PC-9 (cell line): ENCODE results near the gene PIRT. TPM values are rescaled to one million over a fixed set of nuclear protein-coding genes. Genes with fewer than 3 reads are reported as not detected.

Experiments
- BruUV-seq: library from RNA; stranded (reverse); fragments of 400-500 nt; replicated peaks from 2 replicates; lab custom pipeline; 2021; lab: Mats Ljungman, UMichigan
- CTCF ChIA-PET: fragments of 300-600 bp; sonication (Branson Sonifier 250); formaldehyde crosslinking; loops from one replicate; lab custom pipeline; 2022; ENCODE audit warnings: antibody characterized with exemption; lab: Charles Lee
- POLR2A ChIA-PET: fragments of 300-600 bp; sonication (Branson Sonifier 250); formaldehyde crosslinking; loops from one replicate; lab custom pipeline; 2022; ENCODE audit warnings: antibody characterized with exemption; ENCODE audit not compliant: unreplicated experiment; lab: Charles Lee
- DNase-seq, 2 experiments: peaks; one replicate each; pipeline versions ENCODE4 v3.0.0 to v3.0.0-alpha.2; 2015 to 2022; ENCODE audit warnings: mixed read lengths in 1 of 2
- H2AFZ ChIP-seq: fragments of 200-600 bp; sonication (generic); 2 replicates; pipeline ENCODE4 v1.8.1; 2017; ENCODE audit warnings: antibody characterized with exemption
- H3F3A ChIP-seq: fragments of 200-600 bp; sonication (generic); 2 replicates; pipeline ENCODE4 v1.8.1; 2017; ENCODE audit warnings: antibody characterized with exemption, mild to moderate bottlenecking, low read depth; ENCODE audit not compliant: insufficient read depth
- H3K27ac ChIP-seq: fragments of 200-600 bp; sonication (generic); 2 replicates; pipeline ENCODE4 v1.6.1; 2016; ENCODE audit warnings: mixed run types
- H3K27me3 ChIP-seq: fragments of 200-600 bp; sonication (generic); 2 replicates; pipeline ENCODE4 v1.6.1; 2016; ENCODE audit warnings: low read depth, mixed run types; ENCODE audit not compliant: insufficient read depth
- H3K36me3 ChIP-seq: fragments of 200-600 bp; sonication (generic); 2 replicates; pipeline ENCODE4 v1.6.1; 2016; ENCODE audit warnings: low read depth, mixed run types
- H3K4me1 ChIP-seq: fragments of 200-600 bp; sonication (generic); replicated peaks from 2 replicates; pipeline ENCODE4 v1.6.1; 2016; ENCODE audit warnings: mixed run types; ENCODE audit not compliant: insufficient read depth
- H3K4me2 ChIP-seq: fragments of 200-600 bp; sonication (generic); 2 replicates; pipeline ENCODE4 v1.6.1; 2017; ENCODE audit warnings: mixed run types
- H3K4me3 ChIP-seq: fragments of 200-600 bp; sonication (generic); 2 replicates; pipeline ENCODE4 v1.6.1; 2016; ENCODE audit warnings: mixed run types
- H3K79me2 ChIP-seq: fragments of 200-600 bp; sonication (generic); 2 replicates; pipeline ENCODE4 v1.6.1; 2017; ENCODE audit warnings: low read depth, mixed run types
- H3K9me2 ChIP-seq: fragments of 200-600 bp; sonication (generic); 2 replicates; pipeline ENCODE4 v1.8.1; 2017; ENCODE audit warnings: mild to moderate bottlenecking; ENCODE audit not compliant: insufficient read depth
- H3K9me3 ChIP-seq: fragments of 200-600 bp; sonication (generic); 2 replicates; pipeline ENCODE4 v1.8.1; 2016; ENCODE audit warnings: low read depth; ENCODE audit not compliant: insufficient read depth
- H4K20me1 ChIP-seq: fragments of 200-600 bp; sonication (generic); 2 replicates; pipeline ENCODE4 v1.8.1; 2017; ENCODE audit not compliant: insufficient read depth
- CTCF ChIP-seq: fragments of 200-600 bp; sonication (generic); conservative IDR thresholded peaks from 2 replicates; pipeline ENCODE4 v1.6.1; 2017; ENCODE audit warnings: mixed run types, antibody characterized with exemption, mild to moderate bottlenecking, moderate library complexity
- EZH2 ChIP-seq: fragments of 200-600 bp; sonication (generic); IDR thresholded peaks from 2 replicates; pipeline ENCODE4 v1.8.0; 2017; ENCODE audit warnings: antibody characterized with exemption, low read depth
- intact Hi-C: fragments of 100-400 bp; cut with micrococcal nuclease; formaldehyde crosslinking; loops from one replicate; pipeline ENCODE4 v1.10.0; 2022; ENCODE audit not compliant: unreplicated experiment
- total RNA-seq: library from RNA; stranded (reverse); gene quantifications from 2 replicates; pipeline ENCODE4 v1.2.3, GENCODE V29; 2021

The PIRT gene
- total RNA-seq, 1 experiment from 2014 or later = not detected

DNA sequence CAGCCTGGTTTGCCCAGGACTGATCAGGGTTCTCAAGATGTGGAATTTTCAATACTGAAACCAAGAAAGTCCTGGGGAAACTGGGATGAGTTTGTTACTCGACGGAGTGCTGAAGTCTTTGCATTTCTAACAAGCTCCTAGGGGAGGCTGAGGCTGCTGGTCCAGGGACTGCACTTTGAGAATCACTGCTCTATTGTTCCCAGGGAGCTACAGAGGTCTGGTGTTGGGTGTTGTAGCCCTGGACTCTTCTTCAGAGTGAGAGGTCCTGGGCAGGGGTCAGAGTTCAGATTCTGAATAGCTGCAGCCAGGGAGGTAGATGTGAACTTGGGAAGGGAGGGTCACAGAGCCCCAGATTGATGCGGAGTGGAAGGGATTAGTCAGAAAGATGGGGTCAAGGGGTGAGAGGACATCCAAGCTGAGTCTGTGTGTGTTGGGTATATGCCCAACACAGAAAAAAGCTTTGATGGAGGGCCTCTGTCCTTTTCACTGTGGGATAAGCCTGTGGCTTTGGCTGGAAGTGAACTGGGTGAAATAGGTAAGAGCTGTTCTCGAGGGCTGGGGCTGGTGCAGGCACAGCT, 48.1 kb downstream of the PIRT start:
- Histone ChIP-seq H4K20me1 (no peaks in the 10 kb centered on the region), H3K79me2 (no peaks in the 10 kb centered on the region), H3K9me3 (no peaks in the 10 kb centered on the region), H3K4me3 (no peak overlapping the region), H3K4me1 (no peaks in the 10 kb centered on the region), H2AFZ (no peak overlapping the region), H3K9me2 (no peaks in the 10 kb centered on the region), H3K27me3 (no peaks in the 10 kb centered on the region), H3F3A (no peaks in the 10 kb centered on the region), H3K4me2 (no peak overlapping the region), H3K27ac (no peak overlapping the region), H3K36me3 (no peaks in the 10 kb centered on the region)
- POLR2A ChIA-PET = no interaction called here
- BruUV-seq = no TSS peak
- intact Hi-C loops = no loop called here
- CTCF ChIA-PET = no interaction called here
- no peak for DNase-seq
- TF ChIP-seq EZH2 (no peak), CTCF (no peak)

DNA sequence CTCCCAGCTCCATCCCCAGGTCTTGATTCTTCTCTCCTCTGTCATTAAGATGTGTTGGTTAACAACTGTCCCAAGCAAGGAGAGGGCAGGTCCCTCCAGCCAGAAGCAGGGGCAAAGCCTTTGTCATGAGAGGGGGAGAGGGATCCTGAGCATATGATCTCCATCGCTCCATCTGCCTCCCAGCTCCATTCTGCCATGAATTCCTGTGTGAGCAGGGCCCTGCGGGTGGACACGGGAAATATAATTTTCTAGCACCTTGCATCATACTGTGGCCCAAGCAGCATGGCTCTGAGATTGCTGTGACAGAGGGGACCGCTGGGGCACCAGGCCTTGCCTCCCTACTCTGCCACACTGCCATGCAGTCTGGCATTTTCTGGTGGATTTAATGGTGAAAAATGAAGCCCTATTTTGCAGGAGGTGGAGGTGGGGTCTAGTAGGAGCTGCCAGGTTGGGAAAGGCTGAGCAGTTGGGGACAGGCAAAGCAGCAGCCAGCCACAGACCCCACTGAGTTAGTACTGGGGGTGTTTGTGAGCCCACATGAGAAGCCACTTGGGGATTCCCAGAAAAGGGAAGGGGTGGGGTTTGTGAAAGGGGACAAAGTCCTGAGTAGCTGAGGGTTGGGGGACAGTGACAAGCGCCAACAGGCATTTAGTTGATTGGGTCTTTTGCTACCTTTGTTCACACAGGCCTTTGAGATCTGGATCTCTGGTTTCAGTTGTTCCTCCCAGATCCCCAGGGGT, 50.4 kb downstream of the PIRT start:
- intact Hi-C loops = no loop called here
- no peaks in the 10 kb centered on the region for H3K27me3 ChIP-seq
- H3K27ac ChIP-seq = no peak overlapping the region
- H2AFZ ChIP-seq = no peak overlapping the region
- BruUV-seq = no TSS peak
- ChIA-PET CTCF (no interaction called here), POLR2A (no interaction called here)
- no peaks in the 10 kb centered on the region for H4K20me1 ChIP-seq
- no peaks in the 10 kb centered on the region for H3K9me3 ChIP-seq
- TF ChIP-seq EZH2 (no peak), CTCF (no peak)
- H3K4me3 ChIP-seq = no peak overlapping the region
- H3K4me2 ChIP-seq = no peak overlapping the region
- H3K79me2 ChIP-seq = no peaks in the 10 kb centered on the region
- DNase-seq = no peak
- H3K9me2 ChIP-seq = no peaks in the 10 kb centered on the region
- H3F3A ChIP-seq = no peaks in the 10 kb centered on the region
- H3K36me3 ChIP-seq = no peaks in the 10 kb centered on the region
- no peaks in the 10 kb centered on the region for H3K4me1 ChIP-seq

DNA sequence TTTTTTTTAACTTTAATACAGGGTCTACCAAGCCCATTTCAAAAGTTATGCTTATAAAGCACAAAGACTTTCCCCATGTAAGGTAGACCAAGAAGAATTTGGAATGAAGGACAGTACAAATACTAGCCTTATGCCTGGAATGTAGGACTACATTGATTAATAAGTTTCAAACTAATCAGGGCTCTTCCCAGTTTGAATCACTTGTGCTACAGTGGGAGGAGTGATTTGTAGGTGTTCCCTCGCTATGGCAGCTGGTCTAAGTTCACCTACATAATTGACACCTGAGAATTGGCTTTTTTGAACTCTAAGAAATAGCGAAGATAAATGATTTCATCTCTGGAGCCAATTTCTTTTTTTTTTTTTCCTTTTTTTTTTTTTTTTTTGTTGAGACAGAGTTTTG, 52.6 kb downstream of the PIRT start:
- H3K4me2 ChIP-seq = no peak overlapping the region
- H3K36me3 ChIP-seq = no peaks in the 10 kb centered on the region
- H2AFZ ChIP-seq = no peak overlapping the region
- H3F3A ChIP-seq = no peaks in the 10 kb centered on the region
- BruUV-seq = no TSS peak
- ChIA-PET POLR2A (no interaction called here), CTCF (interaction anchor here (0.7 kb wide), 2 partner anchors 55 to 1764 kb away, joined by 4 to 6 read pairs; no protein-coding TSS in a partner anchor)
- H3K27ac ChIP-seq = no peak overlapping the region
- H3K27me3 ChIP-seq = no peaks in the 10 kb centered on the region
- DNase-seq = no peak
- no peak for TF ChIP-seq EZH2
- TF ChIP-seq CTCF = no peak
- no peaks in the 10 kb centered on the region for H3K79me2 ChIP-seq
- H3K4me3 ChIP-seq = no peak overlapping the region
- no peaks in the 10 kb centered on the region for H3K4me1 ChIP-seq
- intact Hi-C loops = no loop called here
- no peaks in the 10 kb centered on the region for H3K9me3 ChIP-seq
- no peaks in the 10 kb centered on the region for H3K9me2 ChIP-seq
- H4K20me1 ChIP-seq = no peaks in the 10 kb centered on the region
